HG03064 (cell line): ENCODE results near the gene CBX8.

Experiments used
- ATAC-seq: cut with Tn5 transposase; IDR thresholded peaks from one replicate; pipeline ENCODE4 v1.9.1; 2021; ENCODE audit warnings: low read depth; ENCODE audit not compliant: unreplicated experiment

CBX8 gene

GRCh38 chr17:79808763-79809529, 12.1 kb upstream of the CBX8 start:
- ATAC-seq, result no peak

- ATAC-seq, result no peak
These were observed 10.2 kb upstream of the CBX8 start for GRCh38 chr17:79806863-79807720.

- no peak for ATAC-seq
These were observed 9.5 kb upstream of the CBX8 start for GRCh38 chr17:79806446-79806760.

- ATAC-seq, result no peak
These were observed 8.2 kb upstream of the CBX8 start for GRCh38 chr17:79804856-79805696.

GRCh38 chr17:79803997-79804855, 7.3 kb upstream of the CBX8 start:
- peak; percentile 61 for ATAC-seq

- ATAC-seq, result no peak
These were observed 6.6 kb upstream of the CBX8 start for GRCh38 chr17:79803421-79803996.

GRCh38 chr17:79802736-79803420, 6.0 kb upstream of the CBX8 start:
- ATAC-seq, result no peak

GRCh38 chr17:79802039-79802735, 5.3 kb upstream of the CBX8 start:
- no peak for ATAC-seq

GRCh38 chr17:79801156-79802038, 4.5 kb upstream of the CBX8 start:
- ATAC-seq, result no peak

- no peak for ATAC-seq
These were observed 3.7 kb upstream of the CBX8 start for GRCh38 chr17:79800325-79801155.

GRCh38 chr17:79799538-79800324, 2.9 kb upstream of the CBX8 start:
- ATAC-seq, result no peak

GRCh38 chr17:79799174-79799537, 2.3 kb upstream of the CBX8 start:
- no peak for ATAC-seq

- ATAC-seq, result no peak
These were observed 1.7 kb upstream of the CBX8 start for GRCh38 chr17:79798299-79799173.

GRCh38 chr17:79797492-79798298, 818 bp upstream of the CBX8 start:
- ATAC-seq, result peak; percentile 21

GRCh38 chr17:79796444-79796762, 474 bp downstream of the CBX8 start:
- no peak for ATAC-seq
